Measurements from ENCODE around the gene VTN. TPM values are rescaled to one million over a fixed set of nuclear protein-coding genes. Genes with fewer than 3 reads are reported as not detected.
A peak's percentile ranks its signal among the peaks of the same experiment; 100 is the strongest.
"Not testable (repeated sequence)": the region's sequence is repeated elsewhere in the genome, so short reads cannot be mapped to it uniquely, and the experiment has no call there.

VTN gene
- total RNA-seq, 1 experiment from 2014 or later, result not detected

GRCh38 chr17:28342313-28342712, 27.8 kb downstream of the VTN start:
- no peak for DNase-seq (ENCODE audit: low read depth)

GRCh38 chr17:28341516-28341915, 28.6 kb downstream of the VTN start:
- no peak for DNase-seq (ENCODE audit: low read depth)

GRCh38 chr17:28340374-28340773, 29.7 kb downstream of the VTN start:
- no peak for DNase-seq (ENCODE audit: low read depth)

- no peak for DNase-seq (ENCODE audit: low read depth)
Observed at GRCh38 chr17:28339431-28339830, 30.7 kb downstream of the VTN start.

- DNase-seq (ENCODE audit: low read depth), result not testable (repeated sequence)
Observed at GRCh38 chr17:28338769-28339212, 31.3 kb downstream of the VTN start.

- peak; percentile 89 for DNase-seq (ENCODE audit: low read depth)
Observed at GRCh38 chr17:28338056-28338768, 31.9 kb downstream of the VTN start.

- peak; percentile 82 for DNase-seq (ENCODE audit: low read depth)
Observed at GRCh38 chr17:28335959-28336871, 33.9 kb downstream of the VTN start.

- peak; percentile 100 for DNase-seq (ENCODE audit: low read depth)
Observed at GRCh38 chr17:28335201-28335958, 34.7 kb downstream of the VTN start, which contains the start of the genes IFT20 and TNFAIP1. Gene IFT20, minus strand, starts transcription at chr17:28335472. Its CDS starts 3,487 bp downstream, at chr17:28331985. Gene TNFAIP1, plus strand, starts transcription at chr17:28335761. Its CDS starts 3,761 bp downstream, at chr17:28339522.

- DNase-seq (ENCODE audit: low read depth), result no peak
Observed at GRCh38 chr17:28334666-28335200, 35.4 kb downstream of the VTN start.

GRCh38 chr17:28334171-28334570, 35.9 kb downstream of the VTN start:
- no peak for DNase-seq (ENCODE audit: low read depth)

- DNase-seq (ENCODE audit: low read depth), result no peak
Observed at GRCh38 chr17:28333083-28333746, 36.9 kb downstream of the VTN start.

- DNase-seq (ENCODE audit: low read depth), result no peak
Observed at GRCh38 chr17:28331891-28332420, 38.2 kb downstream of the VTN start.

- DNase-seq (ENCODE audit: low read depth), result no peak
Observed at GRCh38 chr17:28330671-28331070, 39.4 kb downstream of the VTN start.

GRCh38 chr17:28328325-28328724, 41.8 kb downstream of the VTN start:
- DNase-seq (ENCODE audit: low read depth), result no peak

GRCh38 chr17:28327709-28328108, 42.4 kb downstream of the VTN start:
- no peak for DNase-seq (ENCODE audit: low read depth)

- no peak for DNase-seq (ENCODE audit: low read depth)
Observed at GRCh38 chr17:28327031-28327607, 43.0 kb downstream of the VTN start.

GRCh38 chr17:28326114-28326513, 44.0 kb downstream of the VTN start:
- DNase-seq (ENCODE audit: low read depth), result no peak

GRCh38 chr17:28325211-28325610, 44.9 kb downstream of the VTN start:
- DNase-seq (ENCODE audit: low read depth), result no peak

- DNase-seq (ENCODE audit: low read depth), result no peak
Observed at GRCh38 chr17:28324781-28325180, 45.3 kb downstream of the VTN start.

- no peak for DNase-seq (ENCODE audit: low read depth)
Observed at GRCh38 chr17:28324267-28324745, 45.8 kb downstream of the VTN start.
